ENCODE results near the gene BEX3. TPM values are rescaled to one million over a fixed set of nuclear protein-coding genes. Genes with fewer than 3 reads are reported as not detected.
"Not testable (repeated sequence)": the region's sequence is repeated elsewhere in the genome, so short reads cannot be mapped to it uniquely, and the experiment has no call there.

The BEX3 gene
- polyA plus RNA-seq, 1 donor: 115 TPM

GRCh38 chrX:103384672-103385071, 8.3 kb downstream of the BEX3 start:
- no peak for DNase-seq

DNA sequence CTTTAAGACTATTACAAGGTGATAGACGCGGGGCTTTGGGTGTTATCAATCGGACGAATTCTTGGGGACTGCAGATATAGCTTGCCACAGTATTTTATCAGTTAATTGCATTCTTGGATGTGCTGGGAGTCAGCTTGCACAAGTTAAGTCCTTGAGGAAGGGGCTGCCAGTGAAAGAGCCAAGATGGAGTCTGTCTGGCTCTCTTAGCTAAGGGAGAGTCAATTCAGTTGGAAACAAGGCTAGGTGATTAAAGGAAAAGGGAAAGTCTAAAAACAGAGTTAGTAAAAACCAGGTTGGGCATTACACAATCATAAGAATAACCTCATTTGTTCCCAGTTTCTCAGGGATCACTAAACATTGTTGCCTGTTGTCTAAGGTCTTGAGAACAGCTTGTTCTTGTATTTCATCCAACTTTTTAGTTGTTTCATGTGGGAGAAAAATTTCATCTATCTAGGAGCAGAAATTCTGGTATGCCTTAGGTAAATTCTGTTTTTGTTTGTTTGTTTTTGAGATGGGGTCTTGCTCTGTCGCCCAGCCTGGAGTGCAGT, 9.0 kb downstream of the BEX3 start:
- DNase-seq: not testable (repeated sequence)

GRCh38 chrX:103386332-103386731, 10.0 kb downstream of the BEX3 start:
- DNase-seq: no peak

GRCh38 chrX:103393487-103393886, 17.1 kb downstream of the BEX3 start:
- no peak for DNase-seq

DNA sequence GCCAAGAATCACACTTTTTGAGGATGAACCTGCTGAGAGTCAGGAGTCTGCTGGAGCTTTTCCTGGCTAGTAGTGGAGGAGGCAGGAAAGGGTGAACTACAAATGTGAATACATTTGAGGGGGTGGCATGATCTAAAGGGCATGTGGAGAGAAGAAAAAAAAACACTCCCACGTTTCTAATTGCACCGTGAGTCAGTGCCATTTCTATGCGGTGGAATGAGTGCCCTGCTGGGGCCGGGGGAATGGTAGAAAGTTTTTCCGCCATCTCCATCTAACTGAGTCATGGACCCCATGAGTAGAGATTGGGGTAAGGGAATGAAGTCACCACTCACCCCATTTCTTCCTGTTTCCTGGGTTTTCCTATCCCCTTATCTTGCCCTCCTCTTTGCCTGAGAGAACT, 19.8 kb downstream of the BEX3 start:
- DNase-seq: no peak

GRCh38 chrX:103396660-103397059, 20.3 kb downstream of the BEX3 start:
- no peak for DNase-seq

GRCh38 chrX:103397707-103398106, 21.4 kb downstream of the BEX3 start:
- no peak for DNase-seq

- no peak for DNase-seq
These were observed 22.1 kb downstream of the BEX3 start for GRCh38 chrX:103398421-103398864.

GRCh38 chrX:103399744-103400143, 23.4 kb downstream of the BEX3 start:
- no peak for DNase-seq

GRCh38 chrX:103400931-103401330, 24.6 kb downstream of the BEX3 start:
- DNase-seq: no peak

GRCh38 chrX:103404231-103405008, 28.1 kb downstream of the BEX3 start:
- peak; percentile 29 for DNase-seq

- no peak for DNase-seq
These were observed 28.6 kb downstream of the BEX3 start for GRCh38 chrX:103405009-103405333.

- DNase-seq: no peak
These were observed 29.9 kb downstream of the BEX3 start for GRCh38 chrX:103406256-103406655.

GRCh38 chrX:103407776-103408175, 31.4 kb downstream of the BEX3 start:
- DNase-seq: no peak

GRCh38 chrX:103411721-103412120, 35.4 kb downstream of the BEX3 start:
- DNase-seq: not testable (repeated sequence)

GRCh38 chrX:103413705-103414387, 37.5 kb downstream of the BEX3 start:
- no peak for DNase-seq

- DNase-seq: no peak
These were observed 38.2 kb downstream of the BEX3 start for GRCh38 chrX:103414561-103414960.

DNA sequence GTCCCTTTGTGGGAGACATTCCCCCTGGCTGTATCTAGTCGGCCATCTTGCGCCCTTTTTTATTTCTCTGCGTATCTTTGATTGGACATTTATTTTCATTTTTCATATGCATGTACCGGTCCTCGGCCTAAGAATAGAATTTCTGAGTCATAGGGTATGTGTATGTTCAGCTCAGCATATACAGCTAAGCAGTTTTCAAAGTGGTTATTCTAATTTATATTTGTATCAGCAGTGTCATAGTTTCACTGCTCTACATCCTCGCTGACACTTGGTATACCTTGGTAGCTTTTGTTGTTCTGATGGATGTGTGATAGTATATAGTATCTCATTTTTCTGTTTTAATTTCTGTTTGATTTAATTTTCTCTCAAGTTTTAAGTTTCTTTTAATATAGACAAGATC, 38.7 kb downstream of the BEX3 start:
- DNase-seq: no peak

GRCh38 chrX:103415528-103415927, 39.2 kb downstream of the BEX3 start:
- DNase-seq: no peak

GRCh38 chrX:103417370-103417769, 41.0 kb downstream of the BEX3 start:
- DNase-seq: no peak

GRCh38 chrX:103417933-103418332, 41.6 kb downstream of the BEX3 start:
- no peak for DNase-seq

- no peak for DNase-seq
These were observed 42.5 kb downstream of the BEX3 start for GRCh38 chrX:103418811-103419340.

DNA sequence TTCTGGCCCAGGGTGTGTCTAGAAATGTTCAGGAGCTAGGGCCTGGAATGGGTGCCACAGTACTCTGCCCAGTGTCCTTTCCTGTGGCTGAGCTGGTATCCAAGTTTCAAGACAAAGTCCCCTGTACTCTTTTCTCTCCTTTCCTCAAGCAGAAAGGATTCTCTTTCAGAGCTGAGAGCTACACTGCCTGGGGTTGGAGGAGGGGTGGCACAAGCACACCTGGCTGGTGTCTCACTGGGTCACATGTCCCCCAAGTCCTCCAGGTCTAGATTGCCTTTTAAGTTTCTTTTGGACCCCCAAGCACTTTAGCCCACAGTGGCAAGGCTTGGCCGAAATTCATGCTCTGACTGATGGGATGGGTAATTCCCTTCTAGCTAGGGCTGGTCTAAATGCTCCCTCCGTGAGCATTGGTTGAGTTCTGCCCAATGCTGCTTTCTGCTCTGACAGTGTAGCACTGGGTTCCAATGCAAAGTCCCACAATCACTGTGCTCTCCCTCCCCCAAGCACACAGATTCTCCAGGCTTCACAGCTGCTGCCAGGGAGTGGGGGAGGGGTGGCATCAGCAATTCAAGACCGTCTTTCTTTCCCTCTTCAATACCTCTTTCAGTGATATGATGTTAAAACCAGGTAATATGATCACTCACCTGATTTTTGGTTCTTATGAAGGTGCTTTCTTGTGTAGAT, 47.8 kb downstream of the BEX3 start:
- no peak for DNase-seq

Data from hindlimb muscle (tissue), 1 donor.